GM12873 (cell line): Measurements from ENCODE around the gene LRRC55.

Source experiments
- CTCF ChIP-seq: IDR thresholded peaks from 2 replicates; pipeline ENCODE4 v1.5.1; 2012; ENCODE audit warnings: low read depth, mild to moderate bottlenecking, moderate library complexity, low read length, control low read depth; ENCODE audit not compliant: insufficient read depth; ENCODE audit errors: missing control alignments

The LRRC55 gene

GRCh38 chr11:57228600-57228999 is 46.8 kb downstream of the LRRC55 start:
- TF ChIP-seq CTCF: no peak

GRCh38 chr11:57230316-57230715 is 48.6 kb downstream of the LRRC55 start:
- no peak for TF ChIP-seq CTCF

- no peak for TF ChIP-seq CTCF
Measured at GRCh38 chr11:57230791-57231538, 49.2 kb downstream of the LRRC55 start.

GRCh38 chr11:57231539-57232253 is 49.9 kb downstream of the LRRC55 start:
- TF ChIP-seq CTCF: no peak

GRCh38 chr11:57233702-57234101 is 51.9 kb downstream of the LRRC55 start:
- no peak for TF ChIP-seq CTCF

- no peak for TF ChIP-seq CTCF
Measured at GRCh38 chr11:57235761-57236703, 54.3 kb downstream of the LRRC55 start.

GRCh38 chr11:57237204-57237681 is 55.5 kb downstream of the LRRC55 start, which contains the start of gene APLNR:
Gene APLNR (minus strand): TSS chr11:57237250. CDS start chr11:57237004, 246 bp downstream.
- no peak for TF ChIP-seq CTCF
